ENCODE measurements around the gene NCOA3. TPM values are rescaled to one million over a fixed set of nuclear protein-coding genes. Genes with fewer than 3 reads are reported as not detected.
"Not testable (repeated sequence)": the region's sequence is repeated elsewhere in the genome, so short reads cannot be mapped to it uniquely, and the experiment has no call there.

NCOA3 gene
- total RNA-seq, 1 donor from 2014 or later: 26.8 TPM

- DNase-seq (ENCODE audit: low read depth in 2 of 2): no peak
Measured at GRCh38 chr20:47535994-47536393, 34.3 kb downstream of the NCOA3 start.

GRCh38 chr20:47540443-47541354, 39.0 kb downstream of the NCOA3 start:
- peak in 1 of 2 donors; percentile 22 for DNase-seq (ENCODE audit: low read depth in 2 of 2)

- DNase-seq (ENCODE audit: low read depth in 2 of 2): no peak
Measured at GRCh38 chr20:47541355-47541922, 39.8 kb downstream of the NCOA3 start.

GRCh38 chr20:47543006-47543431, 41.3 kb downstream of the NCOA3 start:
- DNase-seq (ENCODE audit: low read depth in 2 of 2): no peak

- peak in 1 of 2 donors; percentile 26 for DNase-seq (ENCODE audit: low read depth in 2 of 2)
Measured at GRCh38 chr20:47544240-47544639, 42.6 kb downstream of the NCOA3 start.

- no peak for DNase-seq (ENCODE audit: low read depth in 2 of 2)
Measured at GRCh38 chr20:47544852-47545251, 43.2 kb downstream of the NCOA3 start.

GRCh38 chr20:47545499-47545898, 43.8 kb downstream of the NCOA3 start:
- no peak for DNase-seq (ENCODE audit: low read depth in 2 of 2)

GRCh38 chr20:47546184-47547033, 44.7 kb downstream of the NCOA3 start:
- peak in 1 of 2 donors; percentile 55 for DNase-seq (ENCODE audit: low read depth in 2 of 2)

- no peak for DNase-seq (ENCODE audit: low read depth in 2 of 2)
Measured at GRCh38 chr20:47547034-47547387, 45.3 kb downstream of the NCOA3 start.

GRCh38 chr20:47549671-47550070, 48.0 kb downstream of the NCOA3 start:
- no peak for DNase-seq (ENCODE audit: low read depth in 2 of 2)

GRCh38 chr20:47551222-47551621, 49.5 kb downstream of the NCOA3 start:
- no peak for DNase-seq (ENCODE audit: low read depth in 2 of 2)

GRCh38 chr20:47551841-47552240, 50.2 kb downstream of the NCOA3 start:
- peak in 1 of 2 donors; percentile 40 for DNase-seq (ENCODE audit: low read depth in 2 of 2)

- DNase-seq (ENCODE audit: low read depth in 2 of 2): no peak
Measured at GRCh38 chr20:47552996-47553395, 51.3 kb downstream of the NCOA3 start.

GRCh38 chr20:47553594-47554235, 52.0 kb downstream of the NCOA3 start:
- not testable (repeated sequence) for DNase-seq (ENCODE audit: low read depth in 2 of 2)

- not testable (repeated sequence) for DNase-seq (ENCODE audit: low read depth in 2 of 2)
Measured at GRCh38 chr20:47554283-47554682, 52.6 kb downstream of the NCOA3 start.

GRCh38 chr20:47557218-47557617, 55.5 kb downstream of the NCOA3 start:
- DNase-seq (ENCODE audit: low read depth in 2 of 2): no peak

GRCh38 chr20:47557791-47558190, 56.1 kb downstream of the NCOA3 start:
- no peak for DNase-seq (ENCODE audit: low read depth in 2 of 2)

- no peak for DNase-seq (ENCODE audit: low read depth in 2 of 2)
Measured at GRCh38 chr20:47558295-47559066, 56.8 kb downstream of the NCOA3 start.

GRCh38 chr20:47559141-47559540, 57.5 kb downstream of the NCOA3 start:
- peak in 1 of 2 donors; percentile 18 for DNase-seq (ENCODE audit: low read depth in 2 of 2)

GRCh38 chr20:47561180-47561579, 59.5 kb downstream of the NCOA3 start:
- no peak for DNase-seq (ENCODE audit: low read depth in 2 of 2)
